ENCODE data around the gene PRDM15. TPM values are rescaled to one million over a fixed set of nuclear protein-coding genes. Genes with fewer than 3 reads are reported as not detected.

The PRDM15 gene
- total RNA-seq, 1 donor from 2014 or later: 5.1 TPM

GRCh38 chr21:41775149-41775472, 104.0 kb downstream of the PRDM15 start:
- DNase-seq: no peak

- DNase-seq: no peak
These were observed 104.5 kb downstream of the PRDM15 start for GRCh38 chr21:41774467-41775148.

GRCh38 chr21:41772351-41773080, 106.6 kb downstream of the PRDM15 start:
- no peak for DNase-seq

- DNase-seq: no peak
These were observed 107.6 kb downstream of the PRDM15 start for GRCh38 chr21:41771625-41771945.

GRCh38 chr21:41770901-41771624, 108.1 kb downstream of the PRDM15 start:
- no peak for DNase-seq

GRCh38 chr21:41769933-41770332, 109.2 kb downstream of the PRDM15 start:
- DNase-seq: no peak

GRCh38 chr21:41769521-41769920, 109.6 kb downstream of the PRDM15 start:
- no peak for DNase-seq

- no peak for DNase-seq
These were observed 110.0 kb downstream of the PRDM15 start for GRCh38 chr21:41769111-41769510.

GRCh38 chr21:41768437-41769042, 110.6 kb downstream of the PRDM15 start:
- DNase-seq: no peak

- no peak for DNase-seq
These were observed 111.3 kb downstream of the PRDM15 start for GRCh38 chr21:41767606-41768436.

GRCh38 chr21:41766883-41767605, 112.1 kb downstream of the PRDM15 start, which contains the start of gene RIPK4:
Gene RIPK4 (minus strand): TSS chr21:41767052. CDS start chr21:41767041, 11 bp downstream.
- no peak for DNase-seq

- DNase-seq: no peak
These were observed 112.9 kb downstream of the PRDM15 start for GRCh38 chr21:41765973-41766882.

- DNase-seq: no peak
These were observed 113.7 kb downstream of the PRDM15 start for GRCh38 chr21:41765420-41765821.

GRCh38 chr21:41764558-41765419, 114.4 kb downstream of the PRDM15 start:
- no peak for DNase-seq

- DNase-seq: no peak
These were observed 115.1 kb downstream of the PRDM15 start for GRCh38 chr21:41763996-41764395.

- DNase-seq: no peak
These were observed 115.7 kb downstream of the PRDM15 start for GRCh38 chr21:41763398-41763931.

GRCh38 chr21:41762753-41763152, 116.4 kb downstream of the PRDM15 start:
- no peak for DNase-seq

- DNase-seq: no peak
These were observed 117.1 kb downstream of the PRDM15 start for GRCh38 chr21:41761934-41762635.
